Stimulated activated CD4-positive, alpha-beta T cell treated with anti-CD3 and anti-CD28 coated beads, Interleukin-2, amount 100 ng/mL, for 48 hours (primary cell): ENCODE data around the gene TMEM222.
"Not testable (repeated sequence)": the region's sequence is repeated elsewhere in the genome, so short reads cannot be mapped to it uniquely, and the experiment has no call there.

Experiments used
- DNase-seq, 2 donors: peaks; one replicate each; pipeline ENCODE4 v3.0.0-alpha.2; 2020

TMEM222 gene

GRCh38 chr1:27321813-27322568 is at the start of gene TMEM222:
TSS of gene TMEM222 (plus strand) at chr1:27322163. CDS start at chr1:27322198, 35 bp downstream.
- peak; percentile 97 for DNase-seq

- DNase-seq: no peak
These were observed 47.8 kb upstream of the TMEM222 start for GRCh38 chr1:27274204-27274603.

- DNase-seq: no peak
These were observed 46.3 kb upstream of the TMEM222 start for GRCh38 chr1:27275696-27276095.

- peak; percentile 88 to 90 for DNase-seq
These were observed 37.3 kb upstream of the TMEM222 start for GRCh38 chr1:27284425-27285273.

- no peak for DNase-seq
These were observed 36.7 kb upstream of the TMEM222 start for GRCh38 chr1:27285274-27285660.

- not testable (repeated sequence) for DNase-seq
These were observed 36.1 kb upstream of the TMEM222 start for GRCh38 chr1:27285821-27286220.

GRCh38 chr1:27289125-27289524 is 32.8 kb upstream of the TMEM222 start:
- DNase-seq: not testable (repeated sequence)

GRCh38 chr1:27290581-27290980 is 31.4 kb upstream of the TMEM222 start:
- DNase-seq: no peak

GRCh38 chr1:27292106-27292505 is 29.9 kb upstream of the TMEM222 start:
- DNase-seq: no peak

GRCh38 chr1:27293915-27294314 is 28.0 kb upstream of the TMEM222 start:
- DNase-seq: no peak

- DNase-seq: peak; percentile 71 to 74
These were observed 25.1 kb upstream of the TMEM222 start for GRCh38 chr1:27296773-27297291.

GRCh38 chr1:27297903-27298302 is 24.1 kb upstream of the TMEM222 start:
- no peak for DNase-seq

- DNase-seq: no peak
These were observed 23.2 kb upstream of the TMEM222 start for GRCh38 chr1:27298632-27299384.

- no peak for DNase-seq
These were observed 22.3 kb upstream of the TMEM222 start for GRCh38 chr1:27299385-27300271.

GRCh38 chr1:27300341-27301051 is 21.5 kb upstream of the TMEM222 start:
- peak; percentile 66 to 75 for DNase-seq

GRCh38 chr1:27301052-27301422 is 20.9 kb upstream of the TMEM222 start:
- no peak for DNase-seq

GRCh38 chr1:27301582-27302199 is 20.3 kb upstream of the TMEM222 start:
- DNase-seq: no peak

GRCh38 chr1:27302612-27303011 is 19.4 kb upstream of the TMEM222 start:
- DNase-seq: no peak

- DNase-seq: no peak
These were observed 18.5 kb upstream of the TMEM222 start for GRCh38 chr1:27303509-27303908.

GRCh38 chr1:27306071-27306470 is 15.9 kb upstream of the TMEM222 start:
- DNase-seq: no peak
